GM08714 (cell line): ENCODE data around the gene ZNF516.
A peak's percentile ranks its signal among the peaks of the same experiment; 100 is the strongest.

ENCODE experiments used
- H3K4me3 ChIP-seq: fragments of 200-500 bp; sonication (Bioruptor generic); 2 replicates; pipeline ENCODE4 v1.5.1; 2014; ENCODE audit warnings: mild to moderate bottlenecking, low read length, inconsistent platforms
- ZNF274 ChIP-seq: IDR thresholded peaks from 2 replicates; pipeline ENCODE4 v1.6.1; 2012; ENCODE audit warnings: mild to moderate bottlenecking, low read depth, low read length

The ZNF516 gene

DNA sequence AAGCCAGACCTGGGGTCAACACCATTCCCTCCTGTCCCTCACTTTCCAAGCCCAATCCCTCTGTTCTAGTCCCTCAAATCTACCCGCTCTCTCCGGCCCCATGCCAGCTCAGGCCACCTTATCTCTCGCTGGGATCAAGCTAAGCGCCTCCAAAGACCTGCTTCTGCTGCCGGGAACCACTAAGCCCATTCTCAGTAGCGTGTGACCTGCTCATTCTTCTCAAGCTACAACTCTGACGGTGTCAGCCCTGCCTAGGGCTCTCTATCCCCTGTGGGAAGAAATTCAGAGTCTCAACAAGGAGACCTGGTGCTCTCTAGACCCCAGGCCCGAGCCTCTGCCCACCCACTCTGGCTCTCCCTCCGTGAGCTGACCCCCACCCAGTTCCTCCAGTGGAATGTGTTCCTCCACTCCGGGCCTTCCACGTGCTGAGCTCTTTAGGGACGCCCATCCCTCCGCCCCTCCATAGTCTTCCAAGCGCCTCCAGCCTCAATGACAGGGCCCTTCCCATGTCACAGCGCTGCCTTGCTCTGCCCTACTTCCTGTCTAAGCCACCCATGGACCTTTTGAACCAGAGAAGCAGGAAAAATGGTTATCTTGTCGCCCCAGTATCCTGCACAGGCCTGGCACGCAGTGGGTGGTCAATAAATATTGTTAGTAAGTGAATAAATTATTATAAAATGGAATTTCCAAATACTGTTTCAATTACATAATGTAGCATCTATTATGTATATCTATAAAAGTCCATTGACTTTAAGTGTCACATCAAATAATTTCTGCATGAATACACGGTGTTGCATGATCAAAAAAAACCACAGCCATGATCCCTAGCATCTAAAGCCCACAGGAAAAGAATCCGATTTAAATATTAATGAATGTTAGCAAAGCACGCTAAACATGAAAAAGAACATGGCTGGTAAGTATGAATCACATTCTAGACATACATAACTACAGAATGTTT is 127.6 kb downstream of the ZNF516 start:
- no peak overlapping the region for H3K4me3 ChIP-seq
- no peak for TF ChIP-seq ZNF274

DNA sequence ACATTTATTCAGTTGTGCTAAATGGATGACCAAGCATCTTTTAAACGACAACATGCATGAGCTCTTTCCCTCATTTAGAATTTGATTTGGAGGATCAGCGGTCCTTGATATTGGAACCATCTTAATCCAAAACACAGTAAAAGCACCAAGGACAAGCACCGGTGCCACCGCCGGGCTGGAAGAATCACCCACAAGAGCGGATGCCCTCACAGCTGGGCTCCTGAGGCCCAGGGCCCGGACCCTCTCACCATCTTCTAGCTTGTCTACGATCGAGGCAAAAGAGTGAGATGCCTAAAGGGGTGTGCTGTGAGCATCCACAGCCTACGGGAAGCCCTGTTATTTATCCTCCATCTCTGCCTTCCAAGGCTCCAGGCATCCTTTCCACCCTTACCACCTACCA is 129.5 kb downstream of the ZNF516 start:
- no peak overlapping the region for H3K4me3 ChIP-seq
- TF ChIP-seq ZNF274: no peak

DNA sequence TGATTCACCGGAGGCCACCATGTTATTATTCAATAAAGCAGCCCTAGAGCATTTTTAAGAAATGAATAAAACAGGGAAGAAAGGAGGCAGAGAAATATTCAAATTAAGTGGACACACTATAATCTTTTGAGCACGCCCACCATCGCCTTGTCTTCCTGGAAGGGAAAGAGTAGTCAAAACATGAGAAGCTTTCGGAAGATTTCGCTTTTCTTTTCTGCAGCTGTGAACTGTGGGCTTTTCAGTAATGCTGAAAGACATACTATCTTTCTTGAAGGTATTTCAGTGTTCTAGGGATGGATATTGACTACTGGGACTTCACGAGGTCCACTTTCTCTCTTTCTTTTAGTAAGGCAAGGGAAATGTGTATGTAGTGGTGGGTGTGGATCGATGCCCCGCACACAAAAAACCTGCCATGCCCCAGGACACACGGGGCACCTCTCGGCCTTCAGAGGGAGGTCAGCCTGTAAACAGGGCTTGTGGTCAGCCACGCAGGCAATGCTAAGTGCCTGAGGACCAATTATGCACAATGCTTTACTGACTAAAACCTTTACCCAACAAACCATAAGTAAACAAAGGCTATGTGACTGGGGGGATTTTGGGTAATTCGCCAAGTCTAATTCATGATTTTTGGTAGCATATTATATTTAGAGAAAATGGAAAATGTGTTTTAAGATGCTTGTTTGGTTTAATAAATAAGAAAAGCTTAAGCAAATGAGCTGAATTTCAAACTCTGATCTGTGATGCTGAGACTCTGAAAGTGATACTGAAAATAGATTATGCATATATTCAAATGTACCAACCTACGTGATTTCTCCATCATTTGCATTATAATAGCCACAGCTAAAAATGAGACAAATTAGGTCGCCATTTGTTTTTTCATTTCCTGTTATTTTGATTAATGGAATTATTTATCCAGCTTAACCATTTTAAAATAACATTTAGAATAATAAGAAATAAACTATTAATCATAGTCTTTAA is 130.5 kb downstream of the ZNF516 start:
- H3K4me3 ChIP-seq: peak overlapping the region; percentile 7; the same call in 1 of the 2 replicates
- TF ChIP-seq ZNF274: no peak

DNA sequence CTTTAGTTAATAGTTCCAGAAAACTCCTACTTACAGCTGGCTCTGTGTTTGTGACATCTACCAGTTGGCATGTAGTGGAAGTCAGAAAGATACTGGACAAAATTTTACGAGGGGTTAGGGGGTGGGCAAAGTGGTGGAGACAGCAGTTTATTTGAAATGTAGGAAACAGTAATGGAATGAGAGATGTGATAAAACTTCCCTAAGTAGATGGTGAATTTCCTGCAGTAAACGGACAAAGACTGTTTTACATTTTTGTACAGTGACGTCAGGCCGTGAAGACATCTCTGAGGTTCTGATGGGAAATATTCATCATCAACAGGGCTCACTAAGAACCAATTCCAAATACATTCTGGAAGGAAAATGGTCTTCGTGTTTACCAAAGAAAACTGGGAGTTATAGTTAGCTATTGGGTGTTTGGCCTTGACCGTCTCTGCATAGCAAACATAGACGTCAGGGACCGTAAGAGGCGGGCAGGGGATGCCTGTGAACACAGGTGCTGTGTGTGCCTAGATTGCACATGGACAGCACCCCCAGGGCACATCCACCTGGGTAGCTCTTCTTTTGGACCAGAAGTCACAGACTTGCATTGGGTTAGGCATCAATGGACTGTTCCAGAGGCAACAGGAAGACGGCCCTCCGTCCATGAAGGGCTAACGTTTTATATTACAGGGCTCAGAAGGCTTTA is 131.5 kb downstream of the ZNF516 start:
- TF ChIP-seq ZNF274: no peak
- no peak overlapping the region for H3K4me3 ChIP-seq

DNA sequence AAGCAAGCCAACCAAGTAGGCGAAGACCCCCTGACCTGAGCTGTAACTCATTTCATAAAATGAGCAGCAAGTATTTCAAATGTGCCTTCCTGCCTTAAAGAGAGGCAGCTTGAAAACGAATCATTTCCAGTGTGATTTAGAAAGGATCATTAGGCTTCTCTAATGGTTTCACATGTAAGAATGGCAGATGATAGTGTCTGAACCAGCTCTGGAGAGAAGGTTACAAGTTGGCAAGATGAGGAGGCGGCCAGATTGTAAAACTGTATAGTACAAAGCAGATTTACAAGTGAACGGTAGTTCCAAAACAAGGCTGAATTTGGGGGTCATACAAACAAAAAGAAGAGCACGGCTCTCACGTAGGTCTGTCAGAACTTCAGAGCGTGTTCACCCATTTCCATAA is 132.4 kb downstream of the ZNF516 start:
- H3K4me3 ChIP-seq: no peak overlapping the region
- no peak for TF ChIP-seq ZNF274

DNA sequence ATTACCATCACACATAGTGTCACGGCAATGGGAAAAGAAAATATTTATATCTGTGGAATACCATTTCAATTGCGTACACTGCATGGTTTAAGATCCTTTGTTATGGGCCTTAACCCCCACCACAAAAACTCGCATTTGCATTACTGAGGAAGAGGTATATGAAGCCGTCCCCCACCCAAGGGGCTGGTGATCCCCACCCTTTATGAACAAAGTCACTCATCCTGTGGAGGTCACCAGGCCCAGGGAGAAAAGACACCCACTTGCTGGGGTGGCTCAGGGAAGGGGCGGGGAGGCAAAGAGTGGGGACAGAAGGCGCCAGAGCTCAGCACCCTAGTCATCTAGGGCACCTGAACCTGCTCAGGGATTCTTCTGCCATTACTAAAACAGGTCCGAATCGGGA is 133.8 kb downstream of the ZNF516 start:
- no peak overlapping the region for H3K4me3 ChIP-seq
- TF ChIP-seq ZNF274: no peak

DNA sequence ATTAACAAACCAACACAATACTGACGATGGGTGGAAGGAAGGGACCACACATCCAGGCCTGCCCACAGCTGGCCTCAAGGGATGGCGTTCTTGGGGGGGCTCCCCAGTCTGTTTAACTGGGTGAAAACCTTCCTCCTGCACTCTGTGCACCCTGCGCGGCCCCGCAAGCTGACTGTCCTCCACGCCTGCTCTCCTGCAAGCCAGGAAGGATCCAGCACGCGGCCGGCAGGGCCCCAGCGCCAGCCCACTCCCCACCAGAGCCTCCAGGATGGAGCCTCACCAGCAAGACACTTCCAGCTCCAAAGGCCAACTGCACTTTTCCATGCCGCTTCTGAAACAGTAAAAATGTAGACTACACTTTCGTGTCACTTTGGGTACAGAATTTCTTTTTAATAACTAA is 135.1 kb downstream of the ZNF516 start:
- H3K4me3 ChIP-seq: no peak overlapping the region
- TF ChIP-seq ZNF274: no peak

DNA sequence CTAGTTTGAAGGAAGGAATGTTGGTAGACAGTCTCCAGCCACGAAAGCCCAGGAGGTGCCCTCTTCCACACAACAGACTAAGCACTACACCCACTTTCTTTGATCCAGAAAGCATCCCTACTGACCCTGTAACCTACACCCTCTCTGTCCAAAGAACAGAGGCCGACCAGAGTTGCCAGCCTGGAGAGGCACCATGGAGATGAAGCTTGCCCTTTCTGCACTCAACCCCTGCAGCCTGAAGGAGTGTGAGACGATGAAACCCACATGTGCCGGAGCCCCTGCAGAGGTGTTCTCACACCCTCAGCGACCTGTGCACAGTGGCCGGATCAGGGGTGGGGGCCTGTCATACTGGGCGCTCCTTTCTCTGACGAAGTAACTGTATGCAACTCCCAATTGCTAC is 136.3 kb downstream of the ZNF516 start:
- no peak for TF ChIP-seq ZNF274

DNA sequence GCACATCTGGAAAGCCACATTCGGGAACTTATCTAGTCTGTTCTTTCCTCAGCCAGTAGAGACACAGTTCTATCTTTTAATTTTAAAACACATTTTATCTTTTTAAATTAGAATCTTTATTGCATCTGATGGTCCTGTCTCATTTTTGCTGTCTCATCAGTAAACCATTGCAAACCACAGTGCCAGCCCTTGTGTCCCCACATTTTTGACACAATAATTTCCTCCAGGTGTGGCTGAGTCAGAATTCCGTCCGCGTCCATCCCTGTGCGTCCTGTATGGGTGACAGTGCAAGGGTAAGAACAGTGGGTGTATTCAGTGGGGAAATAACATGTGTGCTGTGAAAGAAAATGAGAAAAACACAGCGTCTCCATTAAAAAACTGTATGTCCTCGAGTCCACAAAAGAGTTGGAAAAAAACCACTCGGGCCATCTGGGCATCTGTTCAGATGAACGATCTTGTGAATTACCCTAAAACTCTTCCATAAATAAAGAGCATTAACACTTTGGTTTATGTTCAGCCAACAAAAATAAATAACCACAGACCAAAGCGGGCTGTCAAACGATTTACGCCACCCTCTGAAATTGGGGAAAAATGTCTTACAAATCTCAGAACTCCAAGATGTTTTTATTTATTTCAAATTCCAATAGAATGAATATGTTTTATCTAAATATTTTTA is 137.3 kb downstream of the ZNF516 start:
- no peak for TF ChIP-seq ZNF274
- H3K4me3 ChIP-seq: no peak overlapping the region

More for the DNA sequence above, 136.3 kb downstream of the ZNF516 start:
- H3K4me3 ChIP-seq: no peak overlapping the region

DNA sequence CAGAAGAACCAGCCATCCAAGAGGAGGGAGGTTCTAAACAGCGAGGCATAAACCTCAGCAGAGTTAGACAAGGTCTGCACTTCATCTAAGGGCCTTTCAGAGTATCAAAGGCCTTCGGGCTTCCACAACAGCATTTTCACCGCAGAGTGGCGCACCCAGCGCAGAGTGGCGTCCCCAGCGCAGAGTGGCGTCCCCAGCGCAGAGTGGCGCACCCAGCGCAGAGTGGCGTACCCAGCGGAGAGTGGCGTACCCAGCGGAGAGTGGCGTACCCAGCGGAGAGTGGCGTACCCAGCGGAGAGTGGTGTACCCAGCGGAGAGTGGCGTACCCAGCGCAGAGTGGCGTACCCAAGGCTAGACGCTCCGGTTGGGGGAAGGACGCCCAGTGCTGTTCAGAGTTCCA is 137.9 kb downstream of the ZNF516 start:
- TF ChIP-seq ZNF274: no peak
- H3K4me3 ChIP-seq: no peak overlapping the region

DNA sequence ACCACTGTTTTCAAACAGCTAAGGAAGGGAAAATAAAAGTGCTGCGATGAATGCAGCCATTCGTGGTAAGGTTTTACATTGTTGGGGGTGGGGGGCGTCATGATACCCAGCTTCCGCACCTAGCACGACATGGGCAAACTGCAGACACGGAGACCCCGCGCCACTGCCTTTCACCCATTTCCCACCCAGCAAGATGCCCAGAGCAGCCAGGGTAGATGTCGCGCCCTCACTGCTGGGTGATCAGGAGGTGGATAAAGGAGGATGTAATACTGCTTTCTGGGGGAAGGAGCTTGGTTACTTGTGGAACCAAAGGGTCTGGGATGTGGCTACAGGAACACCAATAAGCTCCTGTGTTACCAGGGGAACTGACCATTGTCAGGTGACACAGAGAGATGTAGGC is 138.4 kb downstream of the ZNF516 start:
- TF ChIP-seq ZNF274: no peak
- H3K4me3 ChIP-seq: no peak overlapping the region

DNA sequence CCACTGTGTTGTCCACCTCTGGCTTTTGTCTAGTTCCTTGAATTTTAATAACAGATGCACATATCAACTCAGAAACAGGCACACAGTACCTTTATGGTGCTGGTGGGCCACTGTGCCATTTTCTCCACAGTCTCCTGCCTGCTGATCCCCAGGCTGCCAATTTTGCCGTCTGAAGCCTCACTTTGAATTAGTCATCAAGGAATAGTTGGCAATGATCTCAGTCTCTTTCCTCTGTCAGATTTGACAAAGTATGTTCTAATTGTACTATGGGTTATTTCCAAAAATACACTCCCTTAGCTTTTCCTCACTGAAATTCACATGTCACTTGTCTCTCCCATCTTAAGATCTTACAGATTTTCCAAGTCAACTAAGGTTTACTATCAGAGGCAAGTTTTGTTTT is 140.7 kb downstream of the ZNF516 start:
- no peak for TF ChIP-seq ZNF274
- no peak overlapping the region for H3K4me3 ChIP-seq

DNA sequence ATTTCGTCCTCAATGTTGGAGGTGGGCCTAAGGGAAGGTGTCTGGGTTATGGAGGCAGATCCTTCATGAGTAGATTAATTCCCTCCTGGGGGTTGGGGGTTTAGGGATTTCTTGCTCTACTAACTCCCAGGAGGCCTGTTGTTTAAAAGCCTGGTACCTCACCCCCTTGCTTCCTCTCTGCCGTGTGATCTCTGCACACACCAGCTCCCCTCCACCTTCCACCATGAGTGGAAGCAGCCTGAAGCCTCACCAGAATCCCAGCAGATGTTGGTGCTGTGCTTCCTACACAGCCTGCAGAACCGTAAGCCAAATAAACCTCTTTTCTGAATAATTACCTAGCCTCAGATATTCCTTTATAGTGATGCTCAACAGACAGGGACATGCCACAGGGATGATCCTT is 141.5 kb downstream of the ZNF516 start:
- no peak for TF ChIP-seq ZNF274
- H3K4me3 ChIP-seq: no peak overlapping the region
